Chondrocyte (in vitro differentiated cells): ENCODE data around the gene SEC11A. TPM values are rescaled to one million over a fixed set of nuclear protein-coding genes. Genes with fewer than 3 reads are reported as not detected.

Experiments
- DNase-seq: peaks from one replicate; pipeline ENCODE4 v3.0.0; 2021; ENCODE audit warnings: mixed read lengths, low spot score
- H3K27ac Mint-ChIP-seq: one replicate; pipeline ENCODE4 v1.8.0; 2021; ENCODE audit warnings: mild to moderate bottlenecking, moderate library complexity, mixed read lengths; ENCODE audit not compliant: unreplicated experiment
- H3K27me3 Mint-ChIP-seq: 2 replicates; pipeline ENCODE4 v1.8.0; 2021; ENCODE audit warnings: low read depth, mixed read lengths
- H3K36me3 Mint-ChIP-seq: 2 replicates; pipeline ENCODE4 v1.8.0; 2021; ENCODE audit warnings: low read depth, mixed read lengths
- H3K4me1 Mint-ChIP-seq: 2 replicates; pipeline ENCODE4 v1.8.0; 2021; ENCODE audit warnings: low read depth, mild to moderate bottlenecking, mixed read lengths
- H3K4me3 Mint-ChIP-seq: one replicate; pipeline ENCODE4 v1.8.0; 2021; ENCODE audit warnings: mild to moderate bottlenecking, moderate library complexity, mixed read lengths; ENCODE audit not compliant: unreplicated experiment
- H3K9me3 Mint-ChIP-seq: 2 replicates; pipeline ENCODE4 v1.8.0; 2021; ENCODE audit warnings: low read depth, mixed read lengths
- total RNA-seq: library from RNA; stranded (reverse); gene quantifications from 3 replicates; pipeline ENCODE4 v1.2.1, GENCODE V29; 2021
- TF ChIP-seq, protein P1 (sequence below): fragments of 200-600 bp; sonication (generic); IDR thresholded peaks from 2 replicates; pipeline ENCODE4 v1.5.0; 2021; ENCODE audit warnings: antibody characterized with exemption, mild to moderate bottlenecking, moderate library complexity

Gene SEC11A
- total RNA-seq, 1 donor from 2014 or later = 195 TPM

DNA sequence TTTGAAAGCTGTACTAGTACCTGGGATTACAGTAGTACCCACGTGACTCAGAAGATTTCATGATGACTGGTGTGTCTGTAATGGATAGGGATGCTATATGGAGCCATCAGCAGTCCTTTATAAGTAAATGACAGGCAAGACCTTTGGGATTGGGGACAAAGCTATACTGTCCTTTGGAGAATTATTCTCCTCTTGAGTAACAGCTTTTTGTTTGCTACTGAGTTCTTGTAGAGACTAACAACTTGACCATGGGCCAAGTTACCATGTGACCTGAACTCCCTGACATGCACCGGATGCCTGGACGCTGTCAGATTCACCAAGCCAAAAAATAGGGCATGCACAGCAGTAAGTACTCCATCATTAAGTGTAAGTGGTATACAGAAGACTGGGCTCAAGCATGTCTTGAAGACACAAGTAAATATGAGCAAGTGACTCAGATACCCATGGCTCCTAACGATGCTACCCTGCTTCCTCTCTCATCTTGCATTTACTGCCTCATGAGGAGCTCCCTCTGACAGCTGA is 12.9 kb downstream of the SEC11A start:
- Mint-ChIP-seq H3K9me3 (no peaks in the 10 kb centered on the region), H3K27ac (peak overlapping the region; percentile 65), H3K27me3 (no peaks in the 10 kb centered on the region), H3K4me1 (peaks cover 37% of the 10 kb centered on the region), H3K36me3 (no peaks in the 10 kb centered on the region), H3K4me3 (no peak overlapping the region)
- TF ChIP-seq, protein P1, sequence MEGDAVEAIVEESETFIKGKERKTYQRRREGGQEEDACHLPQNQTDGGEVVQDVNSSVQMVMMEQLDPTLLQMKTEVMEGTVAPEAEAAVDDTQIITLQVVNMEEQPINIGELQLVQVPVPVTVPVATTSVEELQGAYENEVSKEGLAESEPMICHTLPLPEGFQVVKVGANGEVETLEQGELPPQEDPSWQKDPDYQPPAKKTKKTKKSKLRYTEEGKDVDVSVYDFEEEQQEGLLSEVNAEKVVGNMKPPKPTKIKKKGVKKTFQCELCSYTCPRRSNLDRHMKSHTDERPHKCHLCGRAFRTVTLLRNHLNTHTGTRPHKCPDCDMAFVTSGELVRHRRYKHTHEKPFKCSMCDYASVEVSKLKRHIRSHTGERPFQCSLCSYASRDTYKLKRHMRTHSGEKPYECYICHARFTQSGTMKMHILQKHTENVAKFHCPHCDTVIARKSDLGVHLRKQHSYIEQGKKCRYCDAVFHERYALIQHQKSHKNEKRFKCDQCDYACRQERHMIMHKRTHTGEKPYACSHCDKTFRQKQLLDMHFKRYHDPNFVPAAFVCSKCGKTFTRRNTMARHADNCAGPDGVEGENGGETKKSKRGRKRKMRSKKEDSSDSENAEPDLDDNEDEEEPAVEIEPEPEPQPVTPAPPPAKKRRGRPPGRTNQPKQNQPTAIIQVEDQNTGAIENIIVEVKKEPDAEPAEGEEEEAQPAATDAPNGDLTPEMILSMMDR = no peak
- no peak for DNase-seq

DNA sequence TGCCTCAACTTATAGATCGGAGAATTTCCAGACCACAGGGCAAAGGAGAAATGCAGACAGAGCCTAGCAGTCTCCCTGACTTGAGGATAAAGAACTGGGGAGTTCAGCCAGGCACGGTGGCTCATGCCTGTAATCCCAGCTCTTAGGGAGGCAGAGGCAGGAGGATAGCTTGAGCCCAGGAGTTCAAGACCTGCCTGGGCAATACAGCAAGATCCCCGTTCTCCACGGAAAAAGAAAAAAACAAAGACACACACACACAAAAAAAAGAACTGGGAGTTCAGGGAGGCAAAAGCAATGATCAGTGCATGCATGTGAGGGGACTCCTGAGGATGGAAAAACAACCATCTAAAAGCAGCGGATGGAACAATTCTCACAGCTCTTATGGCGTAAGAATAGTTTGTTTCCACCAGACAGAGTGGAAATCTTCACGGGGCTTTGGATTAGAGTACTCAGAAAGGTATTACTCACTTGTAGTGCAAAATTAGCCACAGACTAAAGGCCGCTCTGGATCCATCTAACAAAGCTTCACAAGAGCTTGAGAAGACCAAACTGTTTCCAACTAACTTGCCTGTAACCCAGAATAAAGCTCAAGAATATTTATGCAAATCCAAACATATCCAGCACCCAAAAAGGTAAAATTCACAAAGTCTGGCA is 16.3 kb downstream of the SEC11A start:
- no peak for DNase-seq
- H3K36me3 Mint-ChIP-seq = no peaks in the 10 kb centered on the region
- peak overlapping the region; percentile 59 for H3K27ac Mint-ChIP-seq
- TF ChIP-seq, protein P1 = no peak
- no peak overlapping the region for H3K4me3 Mint-ChIP-seq
- peaks cover 44% of the 10 kb centered on the region for H3K4me1 Mint-ChIP-seq
- no peaks in the 10 kb centered on the region for H3K9me3 Mint-ChIP-seq
- H3K27me3 Mint-ChIP-seq = no peaks in the 10 kb centered on the region

DNA sequence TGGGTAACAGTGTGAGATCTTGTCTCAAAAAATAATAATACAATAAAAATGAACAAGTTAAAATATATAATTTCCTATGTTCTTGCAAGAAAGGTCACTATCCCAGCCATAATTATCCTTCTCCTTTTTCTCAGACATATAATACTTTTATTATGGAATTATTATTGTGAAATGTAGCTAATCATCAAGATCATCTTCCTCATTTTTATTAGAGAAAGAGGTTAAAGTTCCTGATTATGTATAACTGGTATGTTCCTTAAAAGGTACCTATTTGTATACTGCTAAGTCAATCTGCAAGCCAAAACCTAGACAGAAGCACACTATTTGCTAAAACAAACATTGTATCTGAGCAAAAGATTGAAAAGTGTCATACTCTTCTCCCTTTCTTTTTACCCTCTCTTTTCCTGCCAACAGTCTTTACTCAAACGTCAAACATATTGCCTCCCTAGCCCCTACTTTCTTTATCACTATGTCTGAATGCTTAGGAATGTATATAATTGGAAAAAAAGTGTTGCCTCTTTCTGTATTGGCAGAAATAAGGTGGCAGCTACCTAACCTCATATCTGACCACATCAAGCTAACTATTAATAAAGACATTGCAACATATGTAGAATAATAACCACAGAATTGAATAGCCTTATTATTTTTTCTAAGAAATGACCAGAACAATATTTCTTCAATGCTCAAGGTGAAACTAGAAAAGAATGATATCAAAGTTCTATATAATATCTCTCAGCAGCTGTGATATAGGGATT is 18.5 kb downstream of the SEC11A start:
- Mint-ChIP-seq H3K4me3 (no peak overlapping the region), H3K27ac (peak overlapping the region; percentile 10), H3K4me1 (peaks cover 42% of the 10 kb centered on the region), H3K36me3 (no peaks in the 10 kb centered on the region), H3K27me3 (no peaks in the 10 kb centered on the region), H3K9me3 (no peaks in the 10 kb centered on the region)
- DNase-seq = no peak
- TF ChIP-seq, protein P1 = no peak

DNA sequence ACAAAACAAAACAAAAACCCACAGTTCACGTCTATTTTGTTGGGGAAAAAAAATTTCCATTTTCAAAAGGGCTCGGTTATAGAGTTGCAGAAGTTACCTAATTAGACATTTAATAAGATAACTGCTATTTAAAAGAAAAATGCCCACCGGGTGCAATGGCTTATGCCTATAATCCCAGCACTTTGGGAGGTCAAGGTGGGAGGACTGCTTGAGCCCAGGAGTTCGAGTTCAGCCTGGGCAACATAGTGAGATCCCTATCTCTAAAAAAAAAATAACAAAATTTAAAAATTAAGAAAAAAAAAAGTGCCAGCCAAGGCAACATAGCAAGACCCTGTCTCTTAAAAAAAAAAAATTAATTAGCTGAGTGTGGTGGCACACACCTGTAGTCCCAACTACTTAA is 19.2 kb downstream of the SEC11A start:
- no peak overlapping the region for H3K4me3 Mint-ChIP-seq
- H3K4me1 Mint-ChIP-seq = peaks cover 46% of the 10 kb centered on the region
- DNase-seq = no peak
- TF ChIP-seq, protein P1 = no peak
- no peak overlapping the region for H3K27ac Mint-ChIP-seq
- H3K27me3 Mint-ChIP-seq = no peaks in the 10 kb centered on the region
- no peaks in the 10 kb centered on the region for H3K36me3 Mint-ChIP-seq
- H3K9me3 Mint-ChIP-seq = no peaks in the 10 kb centered on the region

DNA sequence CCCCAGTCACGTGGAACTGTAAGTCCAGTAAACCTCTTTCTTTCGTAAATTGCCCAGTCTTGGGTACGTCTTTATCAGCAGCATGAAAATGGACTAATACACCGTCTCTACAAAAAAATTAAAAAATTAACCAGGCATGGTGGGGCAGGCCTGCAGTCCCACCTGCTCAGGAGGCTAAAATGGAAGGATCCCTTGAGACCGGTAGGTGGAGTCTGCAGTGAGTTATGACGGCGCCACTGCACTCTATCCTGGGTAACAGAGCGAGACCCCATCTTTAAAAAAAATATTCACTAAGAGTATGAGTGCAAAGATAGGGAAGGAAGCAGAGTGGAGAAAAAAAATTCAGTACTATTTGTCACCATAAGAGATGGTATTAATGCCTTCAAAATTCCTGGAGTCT is 25.6 kb downstream of the SEC11A start:
- Mint-ChIP-seq H3K27ac (peak overlapping the region; percentile 12), H3K4me3 (no peak overlapping the region)

More for the DNA sequence above, 25.6 kb downstream of the SEC11A start:
- DNase-seq = no peak
- Mint-ChIP-seq H3K4me1 (peaks cover 29% of the 10 kb centered on the region), H3K36me3 (peaks cover 11% of the 10 kb centered on the region), H3K9me3 (no peaks in the 10 kb centered on the region), H3K27me3 (no peaks in the 10 kb centered on the region)
- TF ChIP-seq, protein P1 = no peak
